ENCODE data around the gene MMD.
A peak's percentile ranks its signal among the peaks of the same experiment; 100 is the strongest.
"Not testable (repeated sequence)": the region's sequence is repeated elsewhere in the genome, so short reads cannot be mapped to it uniquely, and the experiment has no call there.

Gene MMD

DNA sequence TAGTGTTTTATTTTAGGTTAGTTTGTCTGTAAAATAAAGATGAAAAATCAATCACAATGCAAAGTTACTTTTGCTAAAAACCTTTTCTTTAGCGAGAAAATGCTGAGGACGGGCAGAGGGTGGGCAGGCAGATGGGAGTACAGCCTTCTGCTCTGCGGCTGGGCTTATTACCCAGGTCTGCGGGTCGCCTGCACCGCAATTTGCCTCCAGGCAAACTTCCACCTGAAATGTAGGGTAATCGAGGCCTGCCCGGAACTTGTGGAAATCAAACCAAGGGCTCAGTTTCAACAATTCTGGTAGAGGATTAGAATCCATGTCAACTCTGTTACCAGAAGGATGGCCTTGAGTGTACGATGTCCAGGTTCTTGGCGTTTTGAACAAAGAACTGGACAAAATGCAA lies 22.3 kb upstream of the MMD start:
- no peak for DNase-seq

GRCh38 chr17:55442953-55443683 lies 21.5 kb upstream of the MMD start:
- no peak for DNase-seq

DNA sequence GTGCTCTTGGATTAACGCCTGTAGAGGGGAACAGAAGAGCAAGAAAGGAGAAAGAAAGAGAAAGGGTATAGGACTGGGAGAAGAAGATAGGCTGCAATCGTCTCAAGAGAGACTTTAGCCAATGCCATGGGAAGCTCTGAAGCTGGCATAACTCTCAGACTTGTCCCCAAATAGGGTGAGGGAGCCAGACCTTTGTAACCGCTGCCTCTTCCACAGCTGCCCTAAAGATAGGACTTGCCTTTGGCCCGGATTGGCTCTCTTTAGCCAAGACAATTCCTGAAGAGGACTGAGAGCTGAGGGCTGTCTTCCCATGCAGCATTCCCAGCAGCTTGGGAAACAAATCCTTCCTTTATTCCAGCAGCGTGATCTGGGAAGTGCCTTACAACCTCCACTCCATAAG lies 20.8 kb upstream of the MMD start:
- no peak for DNase-seq

DNA sequence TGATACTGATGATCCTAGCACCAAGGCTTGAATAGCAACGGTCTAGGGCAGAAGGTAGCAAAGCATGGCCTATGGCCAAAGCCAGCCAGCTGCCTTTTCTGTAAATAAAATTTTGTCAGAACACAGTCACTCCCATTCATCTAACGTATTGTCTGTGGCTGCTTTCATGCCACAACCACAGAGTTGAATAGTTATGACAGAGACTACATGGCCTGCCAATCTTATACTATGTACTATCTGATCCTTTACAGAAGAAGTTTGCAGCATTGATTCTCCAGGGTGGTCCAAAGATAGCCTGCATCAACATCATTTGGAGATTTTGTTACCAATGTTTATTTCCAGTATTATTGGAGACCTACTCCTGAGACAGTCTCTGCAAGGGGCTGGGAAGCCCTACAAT lies 19.9 kb upstream of the MMD start:
- DNase-seq = no peak

GRCh38 chr17:55440391-55440790 lies 18.8 kb upstream of the MMD start:
- no peak for DNase-seq

DNA sequence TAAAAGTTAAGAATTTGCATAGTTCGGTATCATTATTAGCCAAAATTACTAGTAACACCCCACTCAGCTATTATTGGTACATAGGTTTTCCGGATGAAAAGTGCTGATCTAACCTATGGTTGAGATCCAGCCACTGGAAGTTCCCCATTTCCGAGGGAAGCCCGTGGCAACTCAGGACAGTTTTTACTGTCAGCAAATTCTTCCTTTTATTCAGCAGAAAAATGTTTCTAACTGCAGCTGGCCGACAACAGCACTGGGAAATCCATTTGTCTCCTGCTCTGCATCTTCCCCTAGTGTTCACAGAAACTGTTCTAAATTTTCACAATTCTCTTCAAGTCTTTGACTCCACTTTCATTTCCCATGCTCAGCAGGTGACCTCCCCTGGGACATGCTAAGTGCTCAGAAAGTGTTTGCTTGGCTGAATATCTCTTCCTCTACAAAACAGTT lies 15.5 kb upstream of the MMD start:
- no peak for DNase-seq

DNA sequence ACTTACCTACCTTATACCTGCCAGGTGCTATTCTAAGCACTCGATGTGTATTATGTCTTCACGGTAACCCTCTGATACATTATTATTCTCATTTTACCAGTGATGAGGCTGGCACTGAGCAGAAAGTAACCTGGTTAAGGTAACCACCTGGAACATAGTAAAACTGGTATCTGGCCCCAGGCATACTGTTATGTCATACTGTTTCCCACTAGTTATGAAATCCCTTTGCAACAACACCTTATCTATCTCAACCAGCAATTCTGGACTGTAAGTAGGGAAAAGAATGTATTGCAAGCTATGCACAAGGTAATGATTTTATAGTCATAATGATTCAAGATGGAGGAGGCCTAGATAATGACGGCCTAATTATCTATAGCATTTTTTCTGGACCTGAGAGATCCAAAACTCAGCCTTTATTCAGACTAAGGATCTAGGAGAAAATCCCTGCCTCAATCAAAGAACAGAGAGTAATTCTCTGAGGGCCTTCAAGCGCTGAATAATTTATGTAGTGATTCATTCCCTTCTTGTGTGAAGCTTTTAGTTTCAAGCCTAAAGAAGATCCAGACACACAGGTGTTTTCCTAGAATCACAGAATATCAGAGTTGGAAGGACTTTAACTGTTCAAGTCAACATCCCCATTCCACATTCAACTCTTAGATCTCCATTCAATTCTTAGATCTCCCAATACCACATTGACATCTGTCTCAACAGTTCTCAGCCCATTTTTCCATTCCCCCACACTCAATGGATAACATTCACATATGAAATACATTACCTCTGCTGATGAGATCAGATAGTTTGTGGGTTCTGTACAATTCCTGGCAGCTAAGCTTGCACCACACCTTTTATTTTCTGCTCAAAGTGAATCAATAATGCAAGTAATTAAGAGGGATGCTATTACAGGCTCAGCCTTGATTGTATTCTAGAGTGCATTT lies 14.9 kb upstream of the MMD start:
- no peak for DNase-seq

DNA sequence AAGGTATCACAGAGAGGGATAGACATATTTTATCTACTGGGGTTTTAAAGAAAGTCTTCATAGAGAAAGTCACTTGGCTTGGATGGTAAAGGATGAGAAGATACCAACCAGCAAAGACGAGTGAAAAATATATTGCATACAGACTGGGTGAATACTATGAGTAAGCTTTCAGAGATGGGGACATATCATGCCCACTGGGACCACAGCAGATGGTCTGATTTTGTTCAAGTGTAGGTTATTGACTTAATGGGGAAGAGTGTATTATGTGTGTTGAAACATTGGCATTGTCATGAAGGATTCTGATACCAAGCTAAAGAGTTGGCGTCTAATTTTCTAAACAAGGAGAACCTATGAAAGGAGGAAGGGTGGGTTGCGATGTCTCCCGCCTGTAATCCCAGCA lies 13.8 kb upstream of the MMD start:
- DNase-seq = no peak

- DNase-seq = no peak
These were observed 13.1 kb upstream of the MMD start for GRCh38 chr17:55434721-55435120.

DNA sequence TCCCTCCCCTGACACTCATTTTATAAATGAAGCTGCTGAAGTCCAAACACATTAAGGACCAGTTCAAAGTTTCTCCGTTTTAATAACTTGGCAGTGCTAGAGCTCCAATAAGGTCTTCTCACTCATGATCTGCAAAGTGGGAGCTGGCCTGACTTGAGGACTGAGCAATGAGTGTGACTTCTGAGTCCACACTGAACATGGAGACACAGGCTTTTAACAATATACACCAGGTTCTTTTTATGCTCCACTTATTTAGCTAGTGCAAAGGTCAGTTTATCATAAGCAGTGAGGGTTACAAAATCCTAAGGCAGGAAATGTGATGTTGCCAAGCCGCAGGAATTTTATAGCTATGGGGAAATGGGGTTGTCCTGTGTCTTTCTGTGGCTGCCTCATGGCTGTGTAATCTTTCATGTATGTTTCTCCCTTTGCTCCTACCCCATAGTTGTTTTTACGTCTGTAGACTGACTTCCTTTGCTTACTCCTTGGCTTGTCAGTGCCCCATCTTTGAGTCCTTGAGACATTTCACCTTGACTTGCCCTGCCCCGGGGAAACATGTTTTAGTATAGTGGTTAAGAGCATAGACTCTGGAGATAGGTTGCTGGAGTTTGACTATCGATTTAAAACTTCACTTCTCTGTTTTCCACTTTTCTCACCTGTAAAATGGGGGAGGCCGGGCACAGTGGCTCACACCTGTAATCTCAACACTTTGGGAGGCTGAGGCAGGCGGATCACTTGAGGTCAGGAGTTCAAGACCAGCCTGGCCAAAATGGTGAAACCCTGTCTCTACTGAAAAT lies 12.2 kb upstream of the MMD start:
- no peak for DNase-seq

- DNase-seq = no peak
These were observed 11.5 kb upstream of the MMD start for GRCh38 chr17:55433029-55433628.

GRCh38 chr17:55432358-55433028 lies 10.9 kb upstream of the MMD start:
- no peak for DNase-seq

- DNase-seq = not testable (repeated sequence)
These were observed 10.3 kb upstream of the MMD start for GRCh38 chr17:55431914-55432313.

GRCh38 chr17:55430541-55431288 lies 9.1 kb upstream of the MMD start:
- no peak for DNase-seq

DNA sequence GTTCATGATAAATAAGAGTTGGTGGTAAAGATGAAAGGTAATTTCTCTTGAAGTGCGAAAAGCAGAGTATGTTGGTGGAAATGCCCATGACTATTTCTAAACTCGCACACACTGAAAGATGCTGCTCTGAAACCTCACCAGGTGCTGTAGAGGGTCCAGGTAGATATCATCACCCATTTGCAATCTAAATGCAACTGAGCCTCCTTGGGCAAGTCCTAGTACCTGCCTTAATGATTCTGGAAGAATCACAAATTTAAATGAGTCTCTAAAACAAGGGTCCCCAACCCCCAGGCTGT lies 5.9 kb upstream of the MMD start:
- DNase-seq = no peak

DNA sequence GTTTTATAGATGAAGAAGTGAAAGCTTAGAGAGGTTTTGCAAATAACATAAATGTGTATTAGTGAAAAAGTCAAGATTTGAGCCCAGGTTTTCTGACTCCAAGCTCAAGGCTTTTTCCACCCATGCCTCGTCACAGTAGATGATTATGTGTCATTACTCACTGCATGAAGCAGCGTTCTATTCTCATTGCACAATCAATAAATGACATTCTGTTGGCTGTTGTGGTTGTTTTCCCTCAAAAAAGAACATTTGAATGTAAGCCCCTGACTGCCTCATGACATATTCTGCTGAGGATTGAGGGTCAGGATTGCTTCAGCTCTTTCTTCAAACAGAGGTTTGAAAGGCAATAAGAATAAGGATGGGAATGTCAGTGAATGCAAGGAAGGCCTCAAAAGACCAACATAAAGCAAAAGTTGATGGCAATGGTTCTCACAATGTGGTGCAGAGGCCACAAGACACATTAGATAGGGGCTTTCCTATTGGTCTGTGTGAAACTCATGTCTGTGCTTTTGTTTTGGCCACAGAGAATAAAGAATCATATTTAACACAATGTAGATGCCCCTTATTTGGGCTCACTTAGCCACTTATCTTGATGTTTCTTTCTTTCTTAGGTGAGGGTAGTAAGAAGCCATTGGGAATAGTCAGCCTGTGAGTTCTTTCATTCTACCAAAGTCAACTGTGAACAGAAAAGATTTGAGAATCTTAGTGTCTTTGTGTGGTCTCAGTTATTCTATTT lies 5.4 kb upstream of the MMD start:
- no peak for DNase-seq

GRCh38 chr17:55424893-55425540 lies 3.4 kb upstream of the MMD start:
- DNase-seq = no peak

DNA sequence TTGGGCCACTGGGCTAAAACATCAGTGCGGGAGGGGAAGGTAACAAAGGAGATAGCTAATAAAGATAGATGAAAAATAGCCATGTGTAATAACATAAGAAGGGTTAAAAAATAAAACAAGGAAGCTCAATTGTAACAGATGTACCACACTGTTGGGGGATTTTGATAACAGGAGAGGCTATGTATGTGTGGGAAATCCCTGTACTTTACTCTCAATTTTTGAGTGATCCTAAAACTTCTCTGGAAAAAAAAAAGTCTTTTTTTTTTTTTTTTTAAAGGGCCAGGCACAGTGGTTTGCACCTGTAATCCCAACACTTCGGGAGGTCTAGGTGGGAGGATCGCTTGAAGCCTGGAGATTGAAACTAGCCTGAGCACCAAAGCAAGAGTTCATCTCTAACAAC lies 1.9 kb upstream of the MMD start:
- DNase-seq = no peak

- DNase-seq = not testable (repeated sequence)
These were observed 1.2 kb upstream of the MMD start for GRCh38 chr17:55422828-55423164.

DNA sequence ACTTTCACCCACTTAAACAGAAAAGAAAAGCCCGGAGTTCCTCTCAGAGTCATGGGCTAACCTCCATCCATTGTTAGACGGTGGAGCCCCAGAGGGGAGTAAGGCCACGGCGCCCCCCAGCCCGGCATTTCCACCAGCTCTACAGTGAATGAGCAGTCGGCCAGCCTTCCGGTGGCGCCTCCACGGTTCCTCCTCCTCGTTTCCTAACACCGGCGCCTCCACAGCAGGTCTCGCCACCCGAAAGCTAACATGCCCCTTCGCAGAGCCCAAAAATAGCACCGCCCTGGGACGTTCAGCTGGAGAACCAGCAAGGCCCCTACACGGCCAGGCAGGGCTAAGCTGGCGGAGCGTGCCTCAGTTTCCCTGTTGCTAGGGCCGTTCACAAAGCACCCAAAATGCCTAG lies 858 bp downstream of the MMD start:
- DNase-seq = peak; percentile 36 to 42
